ENCODE measurements around the gene WNT3A.

The WNT3A gene

DNA sequence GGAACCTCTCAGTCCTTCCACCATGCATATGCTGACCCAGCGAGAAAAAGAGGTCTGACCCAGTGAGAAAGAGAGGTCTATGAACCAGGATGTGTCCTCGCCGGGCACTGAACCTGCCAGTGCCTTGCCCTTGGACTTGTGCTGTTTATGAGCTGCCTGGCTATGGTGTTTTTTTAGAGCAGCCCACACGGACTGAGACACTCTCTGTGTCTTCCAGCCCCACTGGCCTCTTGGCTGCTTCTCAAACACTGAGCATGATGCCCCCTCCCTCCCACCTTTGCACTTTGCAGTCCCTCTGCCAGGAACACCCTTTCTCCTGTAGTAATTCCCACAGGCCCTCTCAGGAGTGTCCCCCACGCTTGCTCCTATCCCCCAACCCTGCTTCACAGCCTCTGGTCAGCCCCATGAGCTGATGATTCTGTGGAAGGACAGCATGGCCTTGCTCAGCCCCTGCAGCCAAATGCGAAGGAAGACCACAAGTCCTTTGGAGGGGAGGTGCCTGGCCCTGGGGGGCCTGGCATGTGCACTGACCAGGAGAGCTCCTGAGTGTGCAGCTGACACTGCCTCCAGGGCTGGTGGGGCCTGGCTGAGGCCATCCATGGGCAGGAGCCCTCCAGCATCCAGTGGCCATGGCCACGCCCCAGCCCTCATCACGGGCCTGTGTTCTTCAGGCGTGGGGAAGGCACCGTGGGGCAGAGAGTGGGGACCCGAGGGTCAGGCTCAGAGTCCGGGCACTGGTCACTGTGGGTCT, 23.8 kb downstream of the WNT3A start:
- H3K36me3 ChIP-seq (ENCODE audit: control insufficient read depth, low read depth, low read length) = no peaks in the 10 kb centered on the region
- no peak overlapping the region for H3K4me3 ChIP-seq (ENCODE audit: low read length)
- H3K9me3 ChIP-seq (ENCODE audit: control insufficient read depth, low read depth, low read length) = peaks cover 5% of the 10 kb centered on the region
- no peak overlapping the region for H3K27ac ChIP-seq (ENCODE audit: low read length)
- no peaks in the 10 kb centered on the region for H3K27me3 ChIP-seq (ENCODE audit: control insufficient read depth, insufficient read depth, low read length)
- no peaks in the 10 kb centered on the region for H3K4me1 ChIP-seq (ENCODE audit: control insufficient read depth, low read depth, low read length)
- H3K9ac ChIP-seq (ENCODE audit: low read length) = no peak overlapping the region

DNA sequence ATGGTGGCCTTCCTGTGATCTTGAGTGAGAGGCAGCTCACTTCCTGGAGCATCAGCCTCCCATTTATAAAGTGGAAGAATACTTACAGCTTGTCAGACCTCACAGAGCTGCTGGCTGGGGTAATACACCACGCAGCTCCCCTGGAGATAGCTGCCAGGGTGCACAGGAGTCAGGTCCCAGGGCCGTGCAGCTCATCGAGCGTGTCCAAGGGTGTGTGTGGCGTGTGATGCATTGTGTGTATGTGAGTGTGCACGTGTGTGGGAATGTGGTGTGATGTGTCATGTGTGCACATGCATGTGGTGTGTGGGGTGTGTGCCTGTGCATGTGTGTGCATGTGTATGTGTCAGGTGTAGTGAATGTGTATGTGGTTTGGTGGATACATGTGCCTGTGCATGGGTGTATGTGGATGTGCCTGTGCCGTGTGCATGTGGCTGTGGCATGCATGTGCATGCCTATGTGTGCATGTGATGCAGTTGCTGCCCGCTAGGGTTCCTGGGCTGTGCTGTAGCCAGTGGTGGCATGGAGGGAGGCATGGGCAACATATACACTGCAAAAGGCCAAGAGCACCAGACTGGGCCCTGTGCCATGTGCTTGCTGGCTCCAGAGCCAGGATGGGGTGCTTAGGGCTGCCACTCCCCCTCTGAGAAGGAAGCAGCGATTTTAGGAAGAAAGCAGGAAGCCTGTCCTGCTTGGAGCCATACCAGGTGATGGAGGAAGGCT, 24.6 kb downstream of the WNT3A start:
- H3K9ac ChIP-seq (ENCODE audit: low read length) = no peak overlapping the region
- H3K36me3 ChIP-seq (ENCODE audit: control insufficient read depth, low read depth, low read length) = no peaks in the 10 kb centered on the region
- H3K27me3 ChIP-seq (ENCODE audit: control insufficient read depth, insufficient read depth, low read length) = peaks cover 3% of the 10 kb centered on the region
- H3K9me3 ChIP-seq (ENCODE audit: control insufficient read depth, low read depth, low read length) = peaks cover 5% of the 10 kb centered on the region
- peaks cover 3% of the 10 kb centered on the region for H3K4me1 ChIP-seq (ENCODE audit: control insufficient read depth, low read depth, low read length)
- no peak overlapping the region for H3K27ac ChIP-seq (ENCODE audit: low read length)
- no peak overlapping the region for H3K4me3 ChIP-seq (ENCODE audit: low read length)

DNA sequence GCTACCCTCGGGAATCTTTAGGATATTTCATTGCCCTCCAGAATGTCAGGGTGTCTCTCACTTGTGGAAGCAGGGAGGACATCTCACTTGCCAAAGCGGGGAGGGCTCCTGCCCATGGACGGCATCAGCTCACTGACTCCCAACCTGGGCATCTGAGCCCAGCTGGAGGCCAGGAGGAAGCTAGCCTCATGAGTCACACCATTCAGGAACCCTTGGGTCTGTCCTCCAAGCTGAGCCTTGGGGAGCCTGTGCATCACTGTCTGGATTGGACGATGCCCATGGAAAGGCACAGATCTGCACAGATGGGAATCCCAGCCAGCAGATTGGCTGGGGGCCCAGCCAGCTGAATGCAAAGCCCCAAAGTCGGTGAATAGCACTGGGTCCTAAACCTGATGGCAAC, 25.2 kb downstream of the WNT3A start:
- Histone ChIP-seq H3K4me1 (ENCODE audit: control insufficient read depth, low read depth, low read length) (peaks cover 4% of the 10 kb centered on the region), H3K36me3 (ENCODE audit: control insufficient read depth, low read depth, low read length) (no peaks in the 10 kb centered on the region), H3K27ac (ENCODE audit: low read length) (no peak overlapping the region), H3K9me3 (ENCODE audit: control insufficient read depth, low read depth, low read length) (peaks cover 5% of the 10 kb centered on the region), H3K9ac (ENCODE audit: low read length) (no peak overlapping the region), H3K27me3 (ENCODE audit: control insufficient read depth, insufficient read depth, low read length) (peaks cover 9% of the 10 kb centered on the region), H3K4me3 (ENCODE audit: low read length) (no peak overlapping the region)

DNA sequence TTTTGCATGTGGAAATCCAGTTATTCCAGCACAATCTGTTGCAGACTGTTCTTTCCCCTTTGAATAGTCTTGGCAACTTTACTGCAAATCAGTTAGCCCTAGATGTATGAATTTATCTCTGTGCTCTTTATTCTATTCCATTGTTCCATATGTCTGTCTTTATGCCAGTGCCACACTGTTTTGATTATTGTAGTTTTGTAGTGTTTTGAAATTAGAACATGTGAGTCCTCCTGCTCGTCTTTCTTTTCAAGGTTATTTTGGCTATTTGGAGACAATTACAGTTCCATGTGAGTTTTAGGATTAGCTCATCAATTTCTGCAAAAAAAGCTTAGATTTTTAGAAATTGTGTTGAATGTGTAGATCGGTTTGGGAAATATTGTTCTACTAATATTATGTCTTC, 26.6 kb downstream of the WNT3A start:
- H3K27me3 ChIP-seq (ENCODE audit: control insufficient read depth, insufficient read depth, low read length) = peaks cover 22% of the 10 kb centered on the region

DNA sequence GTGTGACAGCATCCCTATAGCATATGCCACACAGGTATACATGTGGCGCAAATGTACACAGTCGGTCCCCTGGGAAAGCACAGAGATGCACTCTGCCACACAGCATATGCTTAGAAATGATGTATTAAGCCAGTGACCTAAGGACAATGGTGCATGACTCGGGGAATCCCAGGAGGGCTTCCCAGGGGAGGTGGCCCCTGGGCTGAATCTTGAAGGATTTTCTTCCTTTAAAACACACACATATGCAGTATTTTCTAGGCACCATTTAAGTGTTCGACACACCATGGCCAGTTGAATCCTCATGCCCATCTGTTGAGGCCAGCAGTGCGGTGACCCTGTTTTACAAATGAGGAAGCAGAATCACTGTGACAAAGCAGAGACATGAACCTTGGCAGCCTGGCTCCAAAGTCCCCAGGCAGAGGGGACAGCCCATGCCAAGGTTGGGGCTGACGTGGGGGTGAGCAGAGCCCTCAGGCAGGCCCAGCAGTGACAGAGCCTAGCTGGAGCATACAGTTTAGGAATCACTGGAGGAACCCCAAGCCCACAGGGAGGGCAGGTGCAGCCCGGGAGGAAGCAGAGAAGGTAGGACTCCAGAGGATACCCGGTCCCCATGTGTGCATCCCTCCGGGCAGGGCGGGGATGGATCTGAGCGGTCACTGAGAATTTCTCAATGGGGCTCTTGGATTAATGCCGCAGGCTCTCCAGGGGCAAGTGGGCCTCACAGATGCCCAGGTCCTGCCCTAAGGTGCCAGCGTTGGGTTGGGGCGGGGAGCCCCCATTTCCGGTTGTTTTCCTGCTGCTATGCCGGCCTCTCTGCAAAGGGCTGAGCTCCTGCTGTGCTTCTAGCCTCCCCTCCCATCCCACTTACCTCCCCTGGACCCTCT, 28.4 kb downstream of the WNT3A start:
- H3K27me3 ChIP-seq (ENCODE audit: control insufficient read depth, insufficient read depth, low read length) = peaks cover 40% of the 10 kb centered on the region
- H3K4me3 ChIP-seq (ENCODE audit: low read length) = no peak overlapping the region
- no peaks in the 10 kb centered on the region for H3K36me3 ChIP-seq (ENCODE audit: control insufficient read depth, low read depth, low read length)
- no peak overlapping the region for H3K9ac ChIP-seq (ENCODE audit: low read length)
- H3K27ac ChIP-seq (ENCODE audit: low read length) = no peak overlapping the region
- H3K9me3 ChIP-seq (ENCODE audit: control insufficient read depth, low read depth, low read length) = peaks cover 5% of the 10 kb centered on the region
- H3K4me1 ChIP-seq (ENCODE audit: control insufficient read depth, low read depth, low read length) = peaks cover 11% of the 10 kb centered on the region

More for the DNA sequence above, 26.6 kb downstream of the WNT3A start:
- Histone ChIP-seq H3K9ac (ENCODE audit: low read length) (no peak overlapping the region), H3K4me3 (ENCODE audit: low read length) (no peak overlapping the region), H3K36me3 (ENCODE audit: control insufficient read depth, low read depth, low read length) (no peaks in the 10 kb centered on the region), H3K9me3 (ENCODE audit: control insufficient read depth, low read depth, low read length) (peaks cover 5% of the 10 kb centered on the region), H3K4me1 (ENCODE audit: control insufficient read depth, low read depth, low read length) (peaks cover 10% of the 10 kb centered on the region), H3K27ac (ENCODE audit: low read length) (no peak overlapping the region)

DNA sequence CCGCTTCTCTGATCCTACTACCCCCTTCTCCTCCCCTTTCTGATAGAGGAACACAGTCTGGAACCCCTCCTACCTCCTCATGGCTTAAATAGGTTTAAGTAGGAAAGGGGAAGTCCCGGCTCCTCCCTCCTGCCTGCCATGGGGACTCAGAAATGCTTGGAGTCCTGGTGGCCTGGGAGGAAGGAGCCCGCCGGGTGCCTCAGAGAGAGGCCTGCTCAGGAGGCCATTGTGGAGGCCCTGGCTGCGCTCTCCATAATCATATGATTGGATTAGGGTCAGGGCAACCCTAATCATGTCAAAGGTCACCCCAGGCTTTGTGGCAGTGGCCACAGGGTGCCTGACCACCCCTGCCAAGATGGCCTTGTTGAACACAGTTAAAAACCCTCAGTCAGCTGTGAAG, 29.0 kb downstream of the WNT3A start:
- Histone ChIP-seq H3K4me3 (ENCODE audit: low read length) (no peak overlapping the region), H3K4me1 (ENCODE audit: control insufficient read depth, low read depth, low read length) (peaks cover 11% of the 10 kb centered on the region), H3K27ac (ENCODE audit: low read length) (no peak overlapping the region), H3K36me3 (ENCODE audit: control insufficient read depth, low read depth, low read length) (no peaks in the 10 kb centered on the region), H3K9me3 (ENCODE audit: control insufficient read depth, low read depth, low read length) (peaks cover 5% of the 10 kb centered on the region), H3K27me3 (ENCODE audit: control insufficient read depth, insufficient read depth, low read length) (peaks cover 41% of the 10 kb centered on the region), H3K9ac (ENCODE audit: low read length) (no peak overlapping the region)

DNA sequence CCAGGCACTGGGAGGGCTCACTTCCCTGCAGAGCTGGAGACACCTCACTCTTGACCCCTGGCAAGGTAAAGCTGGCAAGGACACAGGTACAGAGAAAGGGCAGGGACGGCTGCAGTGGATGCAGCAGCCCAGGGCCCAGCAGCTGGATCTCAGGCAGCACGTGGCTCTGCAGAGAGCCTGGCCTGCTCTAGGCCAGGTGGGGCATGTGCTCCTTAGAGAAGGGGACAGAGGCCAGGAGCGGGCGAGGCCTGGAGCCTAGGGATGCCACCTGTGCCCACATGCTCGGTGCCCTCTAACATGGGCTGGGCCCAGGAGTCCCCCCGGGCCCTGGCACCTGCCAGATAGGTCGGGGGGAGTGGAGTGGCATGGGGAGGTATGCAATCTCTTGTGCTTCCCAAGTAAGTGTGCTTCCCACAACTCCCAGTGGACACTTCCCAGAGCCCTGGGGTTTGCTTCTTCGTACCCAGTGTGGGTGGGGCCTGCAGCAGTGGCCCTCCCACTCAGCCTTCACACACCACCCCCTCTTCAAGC, 30.0 kb downstream of the WNT3A start:
- Histone ChIP-seq H3K9me3 (ENCODE audit: control insufficient read depth, low read depth, low read length) (peaks cover 5% of the 10 kb centered on the region), H3K36me3 (ENCODE audit: control insufficient read depth, low read depth, low read length) (no peaks in the 10 kb centered on the region), H3K4me3 (ENCODE audit: low read length) (no peak overlapping the region), H3K27ac (ENCODE audit: low read length) (no peak overlapping the region), H3K27me3 (ENCODE audit: control insufficient read depth, insufficient read depth, low read length) (peaks cover 49% of the 10 kb centered on the region), H3K9ac (ENCODE audit: low read length) (no peak overlapping the region), H3K4me1 (ENCODE audit: control insufficient read depth, low read depth, low read length) (peaks cover 11% of the 10 kb centered on the region)

DNA sequence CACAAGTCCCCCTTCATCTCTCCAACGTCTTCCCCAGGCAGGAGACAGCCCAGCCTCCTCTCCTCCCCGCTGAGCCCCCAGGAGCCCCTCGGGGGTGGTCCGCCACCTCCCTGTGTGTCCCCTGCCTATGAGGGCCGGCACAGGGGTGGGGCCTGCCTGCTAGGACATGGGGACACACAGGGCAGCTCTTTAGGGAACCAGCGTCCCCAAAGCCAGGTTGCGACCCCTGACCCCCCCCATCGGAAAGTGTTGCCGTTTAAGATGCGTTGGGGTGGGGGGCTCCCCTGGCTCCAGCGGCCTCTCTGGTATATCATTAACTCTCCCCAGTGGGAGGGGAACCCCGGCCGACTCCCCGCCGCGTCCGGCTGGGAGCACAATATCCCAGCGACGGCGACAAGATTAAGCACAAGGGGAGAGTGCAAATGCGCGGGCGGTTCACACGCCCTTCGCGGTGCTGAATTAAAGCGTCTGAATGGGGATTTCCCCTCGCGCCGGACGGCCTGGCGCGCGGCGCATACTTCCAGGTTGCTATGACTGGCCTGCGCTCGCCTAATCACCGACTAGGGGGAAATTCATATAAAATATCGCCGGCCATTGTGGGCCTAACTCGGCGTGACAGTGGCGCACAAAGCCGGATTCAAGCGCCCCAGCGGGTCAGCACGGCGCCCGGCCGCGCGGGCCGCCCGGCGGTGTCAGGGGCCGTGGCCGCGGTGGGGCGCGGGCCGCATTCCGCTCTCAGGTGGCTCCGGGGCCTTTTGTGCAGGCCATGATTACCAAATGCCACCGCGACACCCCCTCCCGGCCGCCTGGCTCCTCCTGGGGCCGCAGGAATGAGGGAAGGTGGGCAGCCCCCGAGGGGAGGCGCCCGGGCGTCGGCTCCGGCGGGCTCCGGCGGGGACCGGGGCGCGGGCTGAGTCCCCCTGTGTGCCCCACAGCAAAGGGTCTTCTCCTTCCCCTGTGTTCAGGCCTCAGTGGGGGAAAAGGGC, 30.9 kb downstream of the WNT3A start:
- H3K4me3 ChIP-seq (ENCODE audit: low read length) = peak overlapping the region; percentile 53
- peaks cover 11% of the 10 kb centered on the region for H3K4me1 ChIP-seq (ENCODE audit: control insufficient read depth, low read depth, low read length)
- no peak overlapping the region for H3K27ac ChIP-seq (ENCODE audit: low read length)
- H3K9ac ChIP-seq (ENCODE audit: low read length) = peak overlapping the region; percentile 35
- no peaks in the 10 kb centered on the region for H3K36me3 ChIP-seq (ENCODE audit: control insufficient read depth, low read depth, low read length)
- H3K9me3 ChIP-seq (ENCODE audit: control insufficient read depth, low read depth, low read length) = peaks cover 5% of the 10 kb centered on the region
- H3K27me3 ChIP-seq (ENCODE audit: control insufficient read depth, insufficient read depth, low read length) = peaks cover 54% of the 10 kb centered on the region

DNA sequence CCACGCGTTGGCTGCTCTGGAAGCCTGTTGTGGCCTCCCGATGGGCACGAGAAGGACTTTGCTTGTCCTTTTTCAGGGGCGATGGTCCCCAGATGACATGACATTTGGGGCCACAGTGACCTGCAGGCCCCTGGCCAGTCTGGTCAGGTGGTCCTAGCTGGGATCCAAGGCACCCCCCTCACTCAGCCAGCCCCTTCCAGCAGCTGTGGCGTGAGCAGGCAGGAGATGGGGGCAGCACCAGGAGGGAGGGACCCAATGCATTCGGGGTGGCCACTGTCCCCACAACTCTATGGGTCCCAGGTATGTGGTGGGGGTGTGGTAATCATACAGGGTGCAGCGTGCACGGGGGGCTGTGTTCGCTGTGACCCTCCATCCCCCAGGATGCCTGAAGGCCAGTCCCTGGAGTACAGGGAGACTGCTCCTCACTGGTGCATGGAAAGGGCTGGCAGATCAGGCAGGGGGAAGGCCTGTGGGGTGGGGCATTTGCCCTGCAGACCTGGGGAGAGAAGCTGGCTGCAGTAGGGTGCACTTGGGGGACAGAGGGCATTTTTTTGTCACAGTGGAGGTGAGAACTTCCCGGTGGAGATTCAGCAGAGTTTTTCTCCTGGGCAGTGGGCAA, 31.7 kb downstream of the WNT3A start:
- peaks cover under 1% of the 10 kb centered on the region for H3K9me3 ChIP-seq (ENCODE audit: control insufficient read depth, low read depth, low read length)
- H3K36me3 ChIP-seq (ENCODE audit: control insufficient read depth, low read depth, low read length) = no peaks in the 10 kb centered on the region
- H3K27me3 ChIP-seq (ENCODE audit: control insufficient read depth, insufficient read depth, low read length) = peaks cover 62% of the 10 kb centered on the region
- no peak overlapping the region for H3K9ac ChIP-seq (ENCODE audit: low read length)
- H3K4me3 ChIP-seq (ENCODE audit: low read length) = peak overlapping the region; percentile 53
- peaks cover 11% of the 10 kb centered on the region for H3K4me1 ChIP-seq (ENCODE audit: control insufficient read depth, low read depth, low read length)
- H3K27ac ChIP-seq (ENCODE audit: low read length) = no peak overlapping the region

Data from iPS-18a (cell line).